ENCODE measurements around the gene ATG4B. TPM values are rescaled to one million over a fixed set of nuclear protein-coding genes. Genes with fewer than 3 reads are reported as not detected.

The ATG4B gene
- total RNA-seq, 1 donor from 2014 or later = 80.7 TPM

- DNase-seq (ENCODE audit: low spot score) = no peak
- Histone ChIP-seq H3K27me3 (no peaks in the 10 kb centered on the region), H2AFZ (replicated peaks) (no peak overlapping the region), H3K4me3 (no peak overlapping the region), H3K9ac (no peak overlapping the region), H3K27ac (no peak overlapping the region), H3F3A (ENCODE audit: low read depth) (no peaks in the 10 kb centered on the region), H3K4me2 (no peak overlapping the region), H4K20me1 (ENCODE audit: low read depth) (no peaks in the 10 kb centered on the region), H3K9me3 (ENCODE audit: low read depth) (no peaks in the 10 kb centered on the region), H3K36me3 (no peaks in the 10 kb centered on the region), H3K4me1 (no peaks in the 10 kb centered on the region), H3K79me2 (ENCODE audit: low read depth) (peaks cover 8% of the 10 kb centered on the region)
- H3K4me1 Mint-ChIP-seq = peaks cover 10% of the 10 kb centered on the region
- TF ChIP-seq EZH2phosphoT487 (IDR thresholded peaks at IDR 0.05) = no peak
- no peak for TF ChIP-seq EZH2 (IDR thresholded peaks at IDR 0.05)
- TF ChIP-seq CTCF (IDR thresholded peaks at IDR 0.05) = no peak
- peaks cover 16% of the 10 kb centered on the region for H3K36me3 Mint-ChIP-seq
- H3K27me3 Mint-ChIP-seq (ENCODE audit: insufficient read depth, low read depth) = peaks cover 5% of the 10 kb centered on the region
- no peak overlapping the region for H3K27ac Mint-ChIP-seq
- no peak overlapping the region for H3K4me3 Mint-ChIP-seq
- H3K9me3 Mint-ChIP-seq = no peaks in the 10 kb centered on the region
Observed at GRCh38 chr2:241606186-241606585, 31.3 kb upstream of the ATG4B start.

- no peak overlapping the region for H3K4me3 Mint-ChIP-seq
- Histone ChIP-seq H4K20me1 (ENCODE audit: low read depth) (no peaks in the 10 kb centered on the region), H3K9me3 (ENCODE audit: low read depth) (no peaks in the 10 kb centered on the region), H3K27ac (no peak overlapping the region), H3K9ac (no peak overlapping the region), H3K4me3 (no peak overlapping the region), H3K79me2 (ENCODE audit: low read depth) (peaks cover 8% of the 10 kb centered on the region), H3F3A (ENCODE audit: low read depth) (no peaks in the 10 kb centered on the region), H3K4me2 (no peak overlapping the region), H3K4me1 (no peaks in the 10 kb centered on the region), H3K27me3 (no peaks in the 10 kb centered on the region), H3K36me3 (no peaks in the 10 kb centered on the region), H2AFZ (replicated peaks) (no peak overlapping the region)
- H3K9me3 Mint-ChIP-seq = no peaks in the 10 kb centered on the region
- H3K4me1 Mint-ChIP-seq = peaks cover 10% of the 10 kb centered on the region
- DNase-seq (ENCODE audit: low spot score) = no peak
- TF ChIP-seq EZH2phosphoT487 (IDR thresholded peaks at IDR 0.05) (no peak), EZH2 (IDR thresholded peaks at IDR 0.05) (no peak)
- H3K27me3 Mint-ChIP-seq (ENCODE audit: insufficient read depth, low read depth) = peaks cover 5% of the 10 kb centered on the region
- H3K36me3 Mint-ChIP-seq = peaks cover 9% of the 10 kb centered on the region
- H3K27ac Mint-ChIP-seq = no peak overlapping the region
Observed at GRCh38 chr2:241607162-241607885, 30.2 kb upstream of the ATG4B start.

- no peak overlapping the region for H3K4me3 ChIP-seq
- H3K79me2 ChIP-seq (ENCODE audit: low read depth) = peaks cover 14% of the 10 kb centered on the region
- DNase-seq (ENCODE audit: low spot score) = no peak
- H3K9me3 ChIP-seq (ENCODE audit: low read depth) = no peaks in the 10 kb centered on the region
- H3K27ac ChIP-seq = no peak overlapping the region
- peaks cover 4% of the 10 kb centered on the region for H3F3A ChIP-seq (ENCODE audit: low read depth)
- Mint-ChIP-seq H3K4me1 (peaks cover 10% of the 10 kb centered on the region), H3K4me3 (peak overlapping the region; percentile 81), H3K36me3 (peaks cover 4% of the 10 kb centered on the region), H3K27ac (peak overlapping the region; percentile 87), H3K27me3 (ENCODE audit: insufficient read depth, low read depth) (peaks cover 2% of the 10 kb centered on the region), H3K9me3 (no peaks in the 10 kb centered on the region)
- H3K27me3 ChIP-seq = no peaks in the 10 kb centered on the region
- no peak overlapping the region for H3K9ac ChIP-seq
- no peak overlapping the region for H2AFZ ChIP-seq (replicated peaks)
- H4K20me1 ChIP-seq (ENCODE audit: low read depth) = no peaks in the 10 kb centered on the region
- TF ChIP-seq CTCF (IDR thresholded peaks at IDR 0.05) (no peak), EZH2 (IDR thresholded peaks at IDR 0.05) (no peak)
- no peak overlapping the region for H3K4me2 ChIP-seq
- no peaks in the 10 kb centered on the region for H3K36me3 ChIP-seq
- H3K4me1 ChIP-seq = peaks cover 8% of the 10 kb centered on the region
Observed at GRCh38 chr2:241608881-241609280, 28.6 kb upstream of the ATG4B start.
